Activated CD4-positive, alpha-beta T cell treated with anti-CD3 and anti-CD28 coated beads, Interleukin-2, amount 50 U/mL, for 1 hour (primary cell): ENCODE data around the gene MTMR3.
"Not testable (repeated sequence)": the region's sequence is repeated elsewhere in the genome, so short reads cannot be mapped to it uniquely, and the experiment has no call there.

Source experiments
- DNase-seq: peaks from one replicate; pipeline ENCODE4 v3.0.0-alpha.2; 2020

MTMR3 gene

GRCh38 chr22:29883045-29883774 is at the start of gene MTMR3:
TSS of gene MTMR3 (plus strand) at chr22:29883174. CDS start at chr22:29971060, 87,886 bp downstream.
- peak; percentile 89 for DNase-seq

- DNase-seq = no peak
Measured at GRCh38 chr22:29833392-29833965, 49.5 kb upstream of the MTMR3 start.

GRCh38 chr22:29834046-29834445 is 48.9 kb upstream of the MTMR3 start:
- DNase-seq = no peak

GRCh38 chr22:29836791-29837370 is 46.1 kb upstream of the MTMR3 start:
- DNase-seq = not testable (repeated sequence)

GRCh38 chr22:29837741-29838598 is 45.0 kb upstream of the MTMR3 start, which contains the start of gene ASCC2:
TSS of gene ASCC2 (minus strand) at chr22:29838274. CDS start at chr22:29832325, 5,949 bp downstream.
- DNase-seq = peak; percentile 99

GRCh38 chr22:29838599-29838956 is 44.4 kb upstream of the MTMR3 start:
- no peak for DNase-seq

- no peak for DNase-seq
Measured at GRCh38 chr22:29839039-29839438, 43.9 kb upstream of the MTMR3 start.

- DNase-seq = no peak
Measured at GRCh38 chr22:29840498-29840897, 42.5 kb upstream of the MTMR3 start.

GRCh38 chr22:29842172-29842571 is 40.8 kb upstream of the MTMR3 start:
- DNase-seq = no peak

- DNase-seq = no peak
Measured at GRCh38 chr22:29842740-29843139, 40.2 kb upstream of the MTMR3 start.

GRCh38 chr22:29846290-29846689 is 36.7 kb upstream of the MTMR3 start:
- DNase-seq = no peak

GRCh38 chr22:29848111-29848510 is 34.9 kb upstream of the MTMR3 start:
- DNase-seq = no peak

- no peak for DNase-seq
Measured at GRCh38 chr22:29854432-29854831, 28.5 kb upstream of the MTMR3 start.

GRCh38 chr22:29855611-29856181 is 27.3 kb upstream of the MTMR3 start:
- DNase-seq = no peak

- DNase-seq = no peak
Measured at GRCh38 chr22:29856496-29856895, 26.5 kb upstream of the MTMR3 start.

GRCh38 chr22:29859030-29859429 is 23.9 kb upstream of the MTMR3 start:
- not testable (repeated sequence) for DNase-seq

GRCh38 chr22:29860006-29860766 is 22.8 kb upstream of the MTMR3 start:
- DNase-seq = no peak

GRCh38 chr22:29861672-29862297 is 21.2 kb upstream of the MTMR3 start:
- DNase-seq = no peak

- not testable (repeated sequence) for DNase-seq
Measured at GRCh38 chr22:29865572-29865971, 17.4 kb upstream of the MTMR3 start.

GRCh38 chr22:29867260-29867659 is 15.7 kb upstream of the MTMR3 start:
- no peak for DNase-seq

GRCh38 chr22:29867851-29868250 is 15.1 kb upstream of the MTMR3 start:
- no peak for DNase-seq

- no peak for DNase-seq
Measured at GRCh38 chr22:29870574-29870973, 12.4 kb upstream of the MTMR3 start.
